Caco-2 (cell line): ENCODE data around the gene CHRNA3. TPM values are rescaled to one million over a fixed set of nuclear protein-coding genes. Genes with fewer than 3 reads are reported as not detected.
A peak's percentile ranks its signal among the peaks of the same experiment; 100 is the strongest.

Experiments used
- BruUV-seq: library from RNA; stranded (reverse); fragments of 400-500 nt; replicated peaks from 2 replicates; lab custom pipeline; 2021; lab: Mats Ljungman, UMichigan
- CTCF ChIA-PET: fragments of 300-600 bp; sonication (Branson Sonifier 250); formaldehyde crosslinking; loops from one replicate; lab custom pipeline; 2022; ENCODE audit warnings: antibody characterized with exemption; lab: Charles Lee
- POLR2A ChIA-PET: fragments of 300-600 bp; sonication (Branson Sonifier 250); formaldehyde crosslinking; loops from one replicate; lab custom pipeline; 2022; ENCODE audit warnings: antibody characterized with exemption; lab: Charles Lee
- DNase-seq, 2 experiments: peaks; one replicate each; pipeline versions ENCODE4 v3.0.0 to v3.0.0-alpha.2; 2020 to 2022
- H3K27me3 ChIP-seq: replicated peaks from 2 replicates; pipeline ENCODE4 v1.6.0; 2011; ENCODE audit warnings: low read length; ENCODE audit not compliant: control insufficient read depth, insufficient read depth
- H3K36me3 ChIP-seq: 2 replicates; pipeline ENCODE4 v1.5.1; 2011; ENCODE audit warnings: low read length; ENCODE audit not compliant: control insufficient read depth, insufficient read depth
- H3K4me1 ChIP-seq: fragments of 250-450 bp; sonication (Bioruptor Pico); 2 replicates; pipeline ENCODE4 v1.5.1; 2020; ENCODE audit warnings: mild to moderate bottlenecking
- H3K4me3 ChIP-seq: 2 replicates; pipeline ENCODE4 v1.5.1; 2011; ENCODE audit warnings: low read depth, mild to moderate bottlenecking, control low read depth, low read length
- H3K9me3 ChIP-seq: fragments of 250-450 bp; sonication (Bioruptor Pico); 2 replicates; pipeline ENCODE4 v1.5.1; 2020; ENCODE audit warnings: mild to moderate bottlenecking, moderate library complexity
- H3K27ac Mint-ChIP-seq: one replicate; pipeline ENCODE4 v1.8.0; 2022; ENCODE audit warnings: mixed read lengths; ENCODE audit not compliant: unreplicated experiment
- H3K27me3 Mint-ChIP-seq: one replicate; pipeline ENCODE4 v1.8.0; 2022; ENCODE audit warnings: mixed read lengths; ENCODE audit not compliant: insufficient read depth, unreplicated experiment
- H3K36me3 Mint-ChIP-seq: one replicate; pipeline ENCODE4 v1.8.0; 2022; ENCODE audit warnings: mild to moderate bottlenecking, mixed read lengths; ENCODE audit not compliant: insufficient read depth, unreplicated experiment
- H3K4me1 Mint-ChIP-seq: one replicate; pipeline ENCODE4 v1.8.0; 2022; ENCODE audit warnings: low read depth, mixed read lengths; ENCODE audit not compliant: unreplicated experiment
- H3K4me3 Mint-ChIP-seq: one replicate; pipeline ENCODE4 v1.8.0; 2022; ENCODE audit warnings: mild to moderate bottlenecking, moderate library complexity, mixed read lengths; ENCODE audit not compliant: unreplicated experiment
- H3K9me3 Mint-ChIP-seq: one replicate; pipeline ENCODE4 v1.8.0; 2022; ENCODE audit warnings: mixed read lengths; ENCODE audit not compliant: unreplicated experiment
- intact Hi-C: fragments of 100-400 bp; cut with micrococcal nuclease; formaldehyde crosslinking; loops from one replicate; pipeline ENCODE4 v1.10.0; 2022; ENCODE audit not compliant: unreplicated experiment
- total RNA-seq: library from RNA; stranded (reverse); gene quantifications from 2 replicates; pipeline ENCODE4 v1.2.3, GENCODE V29; 2022
- TF ChIP-seq, protein P1 (sequence below), 2 experiments: fragments of 200-600 bp in 1 of 2; IDR thresholded peaks; 1 replicate in 1 of 2; 2 replicates in 1 of 2; pipeline versions ENCODE4 v1.5.1 to v1.8.0; 2011 to 2022; ENCODE audit warnings: antibody characterized with exemption in 1 of 2, control low read depth in 1 of 2, inconsistent platforms in 1 of 2, low read depth in 1 of 2, low read length in 1 of 2, mild to moderate bottlenecking in 1 of 2, moderate library complexity in 1 of 2; ENCODE audit not compliant: insufficient read depth in 1 of 2, severe bottlenecking in 1 of 2, unreplicated experiment in 1 of 2

CHRNA3 gene
- total RNA-seq, 1 experiment from 2014 or later = not detected

DNA sequence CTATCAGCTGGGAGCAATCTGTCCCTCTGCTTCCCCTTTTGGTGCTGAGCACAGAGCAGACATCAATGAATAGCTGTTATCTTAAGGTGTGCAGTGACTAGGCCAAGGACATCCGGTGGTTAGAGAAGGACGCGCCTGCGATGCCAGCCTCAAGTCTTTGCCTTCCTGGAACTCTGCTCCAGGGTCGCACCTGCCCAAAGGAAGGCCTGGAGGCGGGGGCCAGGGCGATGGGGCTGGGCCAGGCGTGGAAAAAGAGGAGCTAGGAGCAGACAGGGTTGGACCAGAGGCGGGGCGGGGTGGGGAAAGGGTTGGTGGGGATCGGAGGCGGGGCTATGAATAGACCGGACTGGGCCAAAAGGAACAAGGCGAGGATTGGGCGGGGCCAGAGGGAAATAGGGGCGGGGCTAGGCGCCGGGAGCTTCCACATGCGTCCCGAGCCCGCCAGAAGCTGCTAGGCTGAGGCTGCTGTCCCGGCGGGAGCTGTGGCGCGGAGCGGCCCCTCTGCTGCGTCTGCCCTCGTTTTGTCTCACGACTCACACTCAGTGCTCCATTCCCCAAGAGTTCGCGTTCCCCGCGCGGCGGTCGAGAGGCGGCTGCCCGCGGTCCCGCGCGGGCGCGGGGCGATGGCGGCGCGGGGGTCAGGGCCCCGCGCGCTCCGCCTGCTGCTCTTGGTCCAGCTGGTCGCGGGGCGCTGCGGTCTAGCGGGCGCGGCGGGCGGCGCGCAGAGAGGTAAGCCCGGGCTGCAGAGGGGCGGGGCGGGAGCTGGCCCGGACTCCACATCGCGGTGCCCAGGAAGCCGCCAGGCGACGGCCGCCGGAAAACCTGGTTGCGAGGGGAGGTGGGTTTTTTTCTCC is 55.5 kb downstream of the CHRNA3 start, which contains the start of gene CHRNA5:
CHRNA5 (plus strand) TSS at position 424 of the 854 bp plus-strand sequence; CDS start at position 624, 200 bp downstream.
- POLR2A ChIA-PET = interaction anchor here (0.6 to 1.6 kb wide), 7 partner anchors 23 to 266 kb away, joined by 3 to 13 read pairs (median 6); partner anchors contain the start of genes PSMA4 and SKIC8
- H3K4me1 Mint-ChIP-seq = peaks cover 13% of the 10 kb centered on the region
- H3K27ac Mint-ChIP-seq = peak within 1 kb of the TSS; percentile 80
- TF ChIP-seq, protein P1, sequence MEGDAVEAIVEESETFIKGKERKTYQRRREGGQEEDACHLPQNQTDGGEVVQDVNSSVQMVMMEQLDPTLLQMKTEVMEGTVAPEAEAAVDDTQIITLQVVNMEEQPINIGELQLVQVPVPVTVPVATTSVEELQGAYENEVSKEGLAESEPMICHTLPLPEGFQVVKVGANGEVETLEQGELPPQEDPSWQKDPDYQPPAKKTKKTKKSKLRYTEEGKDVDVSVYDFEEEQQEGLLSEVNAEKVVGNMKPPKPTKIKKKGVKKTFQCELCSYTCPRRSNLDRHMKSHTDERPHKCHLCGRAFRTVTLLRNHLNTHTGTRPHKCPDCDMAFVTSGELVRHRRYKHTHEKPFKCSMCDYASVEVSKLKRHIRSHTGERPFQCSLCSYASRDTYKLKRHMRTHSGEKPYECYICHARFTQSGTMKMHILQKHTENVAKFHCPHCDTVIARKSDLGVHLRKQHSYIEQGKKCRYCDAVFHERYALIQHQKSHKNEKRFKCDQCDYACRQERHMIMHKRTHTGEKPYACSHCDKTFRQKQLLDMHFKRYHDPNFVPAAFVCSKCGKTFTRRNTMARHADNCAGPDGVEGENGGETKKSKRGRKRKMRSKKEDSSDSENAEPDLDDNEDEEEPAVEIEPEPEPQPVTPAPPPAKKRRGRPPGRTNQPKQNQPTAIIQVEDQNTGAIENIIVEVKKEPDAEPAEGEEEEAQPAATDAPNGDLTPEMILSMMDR (IDR thresholded peaks at IDR 0.05; ENCODE audit: insufficient read depth in 1 of 2, low read depth in 1 of 2, low read length in 1 of 2, severe bottlenecking in 1 of 2, unreplicated experiment in 1 of 2) = no peak
- Histone ChIP-seq H3K27me3 (no peaks in the 10 kb centered on the region), H3K4me3 (peak within 1 kb of the TSS; percentile 64), H3K4me1 (no peaks in the 10 kb centered on the region), H3K9me3 (no peaks in the 10 kb centered on the region), H3K36me3 (no peaks in the 10 kb centered on the region)
- BruUV-seq = no TSS peak
- no peaks in the 10 kb centered on the region for H3K9me3 Mint-ChIP-seq
- DNase-seq = peak; percentile 85 to 92
- intact Hi-C loops = loop anchor here (1.0 kb wide), 1 partner anchor 24 kb away; no protein-coding TSS in a partner anchor
- H3K4me3 Mint-ChIP-seq = peak within 1 kb of the TSS; percentile 91
- H3K36me3 Mint-ChIP-seq = no peaks in the 10 kb centered on the region
- CTCF ChIA-PET = interaction anchor here (0.6 to 1.5 kb wide), 8 partner anchors 9 to 372 kb away, joined by 3 to 5 read pairs (median 3); no protein-coding TSS in a partner anchor
- peaks cover 2% of the 10 kb centered on the region for H3K27me3 Mint-ChIP-seq

DNA sequence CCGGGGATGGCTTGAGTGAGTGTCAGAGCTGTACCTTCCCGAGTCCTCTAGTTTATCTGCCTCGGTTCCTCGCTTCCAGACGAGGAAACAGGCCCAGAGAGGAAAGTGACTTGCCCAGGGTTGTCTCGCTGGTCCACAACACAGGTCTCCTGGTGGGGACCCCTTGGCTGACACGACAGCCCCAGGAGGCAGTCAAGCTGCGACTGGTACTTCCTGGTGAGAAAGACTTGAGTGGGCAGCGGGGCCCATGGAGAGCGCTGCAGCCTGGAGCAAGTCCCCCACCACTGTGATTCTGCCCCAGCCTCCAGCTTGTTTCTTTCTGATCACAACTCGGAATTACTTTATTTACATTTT is 56.1 kb downstream of the CHRNA3 start:
- Histone ChIP-seq H3K27me3 (no peaks in the 10 kb centered on the region), H3K9me3 (no peaks in the 10 kb centered on the region), H3K4me1 (no peaks in the 10 kb centered on the region), H3K36me3 (no peaks in the 10 kb centered on the region), H3K4me3 (peak overlapping the region; percentile 64)
- H3K4me1 Mint-ChIP-seq = peaks cover 13% of the 10 kb centered on the region
- CTCF ChIA-PET = interaction anchor here (0.6 to 1.3 kb wide), 5 partner anchors 24 to 372 kb away, joined by 3 to 5 read pairs (median 3); no protein-coding TSS in a partner anchor
- peaks cover 2% of the 10 kb centered on the region for H3K27me3 Mint-ChIP-seq
- peak overlapping the region; percentile 91 for H3K4me3 Mint-ChIP-seq
- no peak overlapping the region for H3K27ac Mint-ChIP-seq
- TF ChIP-seq, protein P1 (IDR thresholded peaks at IDR 0.05; ENCODE audit: insufficient read depth in 1 of 2, low read depth in 1 of 2, low read length in 1 of 2, severe bottlenecking in 1 of 2, unreplicated experiment in 1 of 2) = no peak
- H3K9me3 Mint-ChIP-seq = no peaks in the 10 kb centered on the region
- POLR2A ChIA-PET = interaction anchor here (0.6 to 1.5 kb wide), 4 partner anchors 56 to 265 kb away, joined by 6 to 13 read pairs (median 9); partner anchors contain the start of gene SKIC8
- H3K36me3 Mint-ChIP-seq = no peaks in the 10 kb centered on the region
- no peak for DNase-seq
- intact Hi-C loops = loop anchor here (1.0 kb wide), 1 partner anchor 23 kb away; no protein-coding TSS in a partner anchor
- no TSS peak for BruUV-seq

DNA sequence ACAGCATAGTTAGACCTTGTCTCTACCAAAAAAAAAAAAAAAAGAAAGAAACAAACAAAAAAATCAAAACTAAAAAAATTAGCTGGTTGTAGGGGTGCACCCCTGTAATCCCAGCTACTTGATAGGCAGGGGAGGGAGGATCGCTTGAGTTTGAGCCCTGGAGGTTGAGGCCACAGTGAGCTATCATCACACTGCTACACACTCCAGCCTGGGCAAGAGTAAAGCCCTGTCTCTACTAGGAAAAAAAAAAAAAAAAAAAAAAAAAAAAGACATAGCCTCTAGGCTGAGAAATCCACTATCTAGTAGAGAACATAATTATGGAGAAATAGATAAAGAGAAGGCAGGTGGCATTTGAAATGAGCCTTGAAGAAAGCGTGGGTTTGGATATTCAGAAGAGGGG is 57.7 kb downstream of the CHRNA3 start:
- no peak for DNase-seq
- intact Hi-C loops = no loop called here
- CTCF ChIA-PET = no interaction called here

More for the DNA sequence above, 57.7 kb downstream of the CHRNA3 start:
- no peak overlapping the region for H3K4me3 Mint-ChIP-seq
- no peaks in the 10 kb centered on the region for H3K9me3 ChIP-seq
- H3K27me3 ChIP-seq = no peaks in the 10 kb centered on the region
- POLR2A ChIA-PET = no interaction called here
- no peaks in the 10 kb centered on the region for H3K36me3 ChIP-seq
- no peak overlapping the region for H3K27ac Mint-ChIP-seq
- peaks cover 2% of the 10 kb centered on the region for H3K27me3 Mint-ChIP-seq
- no peaks in the 10 kb centered on the region for H3K9me3 Mint-ChIP-seq
- H3K4me3 ChIP-seq = no peak overlapping the region
- TF ChIP-seq, protein P1 (IDR thresholded peaks at IDR 0.05; ENCODE audit: insufficient read depth in 1 of 2, low read depth in 1 of 2, low read length in 1 of 2, severe bottlenecking in 1 of 2, unreplicated experiment in 1 of 2) = no peak
- no TSS peak for BruUV-seq
- no peaks in the 10 kb centered on the region for H3K4me1 ChIP-seq
- H3K4me1 Mint-ChIP-seq = peaks cover 13% of the 10 kb centered on the region
- no peaks in the 10 kb centered on the region for H3K36me3 Mint-ChIP-seq
